ENCODE measurements around the gene PIAS1. TPM values are rescaled to one million over a fixed set of nuclear protein-coding genes. Genes with fewer than 3 reads are reported as not detected.

Gene PIAS1
- total and polyA plus RNA-seq, 2 donors (not counting 1 experiment from before 2014, with no cell fraction given), result 28.8 to 87.3 TPM

DNA sequence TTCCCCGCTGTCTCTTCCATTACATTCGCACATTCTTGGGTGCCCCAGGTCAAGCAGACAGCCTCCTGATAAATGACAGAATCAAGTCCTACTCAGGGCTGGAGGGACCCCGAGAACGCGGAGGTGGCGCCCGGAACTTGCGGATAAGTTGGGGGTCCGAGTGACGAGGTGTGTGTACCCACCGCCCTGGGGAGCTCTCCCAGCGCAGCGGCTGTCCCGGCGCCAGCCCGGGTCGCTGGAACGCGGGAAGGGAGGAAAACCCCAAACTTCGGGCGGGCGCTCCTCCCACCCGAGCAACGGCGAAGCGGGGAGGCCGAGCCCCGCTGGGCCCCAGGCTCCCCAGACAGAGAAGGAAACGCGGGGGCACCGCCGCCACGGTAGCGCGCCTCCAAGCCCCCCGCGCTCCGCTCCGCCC is 174.9 kb downstream of the PIAS1 start:
- H3K36me3 ChIP-seq (replicated peaks in 1 of 2; ENCODE audit: control extremely low read depth in 1 of 2, control insufficient read depth in 1 of 2, extremely low read depth in 1 of 2, insufficient read depth in 2 of 2, low read length in 1 of 2), result no peaks in the 10 kb centered on the region
- no peak for ATAC-seq (ENCODE audit: low read depth)
- H3K4me3 ChIP-seq (ENCODE audit: control extremely low read depth in 1 of 5, extremely low read depth in 1 of 5, insufficient read depth in 1 of 5, low read depth in 2 of 5, low read length in 4 of 5), result peak overlapping the region; percentile 47 to 76 (median 73)
- no peak for DNase-seq
- H3K4me1 Mint-ChIP-seq, result peaks cover 46% of the 10 kb centered on the region
- no peak for TF ChIP-seq EZH2 (IDR thresholded peaks at IDR 0.05; ENCODE audit: borderline replicate concordance, insufficient read depth, low read depth, low read length, poor library complexity, severe bottlenecking)
- TF ChIP-seq, protein P1, sequence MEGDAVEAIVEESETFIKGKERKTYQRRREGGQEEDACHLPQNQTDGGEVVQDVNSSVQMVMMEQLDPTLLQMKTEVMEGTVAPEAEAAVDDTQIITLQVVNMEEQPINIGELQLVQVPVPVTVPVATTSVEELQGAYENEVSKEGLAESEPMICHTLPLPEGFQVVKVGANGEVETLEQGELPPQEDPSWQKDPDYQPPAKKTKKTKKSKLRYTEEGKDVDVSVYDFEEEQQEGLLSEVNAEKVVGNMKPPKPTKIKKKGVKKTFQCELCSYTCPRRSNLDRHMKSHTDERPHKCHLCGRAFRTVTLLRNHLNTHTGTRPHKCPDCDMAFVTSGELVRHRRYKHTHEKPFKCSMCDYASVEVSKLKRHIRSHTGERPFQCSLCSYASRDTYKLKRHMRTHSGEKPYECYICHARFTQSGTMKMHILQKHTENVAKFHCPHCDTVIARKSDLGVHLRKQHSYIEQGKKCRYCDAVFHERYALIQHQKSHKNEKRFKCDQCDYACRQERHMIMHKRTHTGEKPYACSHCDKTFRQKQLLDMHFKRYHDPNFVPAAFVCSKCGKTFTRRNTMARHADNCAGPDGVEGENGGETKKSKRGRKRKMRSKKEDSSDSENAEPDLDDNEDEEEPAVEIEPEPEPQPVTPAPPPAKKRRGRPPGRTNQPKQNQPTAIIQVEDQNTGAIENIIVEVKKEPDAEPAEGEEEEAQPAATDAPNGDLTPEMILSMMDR (IDR thresholded peaks at IDR 0.05), result no peak
- H3K9ac ChIP-seq (ENCODE audit: low read length), result peak overlapping the region; percentile 91
- no peaks in the 10 kb centered on the region for H3K9me3 ChIP-seq (ENCODE audit: control extremely low read depth in 1 of 3, control insufficient read depth in 2 of 3, insufficient read depth in 1 of 3, low read length in 2 of 3)
- H3K9me3 Mint-ChIP-seq (ENCODE audit: insufficient read depth), result no peaks in the 10 kb centered on the region
- POLR2A ChIA-PET, result interaction anchor here (2.6 to 3.6 kb wide), 2 partner anchors 49 to 175 kb away, joined by 9 to 26 read pairs; partner anchors contain the start of genes FEM1B and PIAS1
- peak overlapping the region; percentile 96 for H3K4me3 Mint-ChIP-seq
- CTCF ChIA-PET, result interaction anchor here (1.4 kb wide), 1 partner anchor 25 kb away, joined by 3 read pairs; no protein-coding TSS in a partner anchor
- H4K20me1 ChIP-seq (ENCODE audit: control insufficient read depth, insufficient read depth, low read length, poor library complexity, severe bottlenecking), result peaks cover 12% of the 10 kb centered on the region
- H3K27ac Mint-ChIP-seq, result peak overlapping the region; percentile 86
- WGBS (ENCODE audit: insufficient coverage), result under 1% methylated on average over 39 of the region's 39 CpGs
- H3K27me3 ChIP-seq (replicated peaks in 1 of 4; ENCODE audit: control extremely low read depth in 1 of 4, control insufficient read depth in 3 of 4, insufficient read depth in 4 of 4, low read length in 3 of 4), result peaks cover 0 to 2% (median 0%) of the 10 kb centered on the region in 4 experiments
- H3K27ac ChIP-seq (ENCODE audit: low read length in 2 of 2), result peak overlapping the region; percentile 46 to 88
- H3K4me1 ChIP-seq (ENCODE audit: control insufficient read depth in 2 of 2, insufficient read depth in 2 of 2, low read length in 2 of 2), result peaks cover 25 to 44% of the 10 kb centered on the region in 2 donors
- peaks cover 59% of the 10 kb centered on the region for H3K79me2 ChIP-seq (ENCODE audit: control insufficient read depth, insufficient read depth, low read length)
- intact Hi-C loops (cut with micrococcal nuclease), result loop anchor here (1.0 to 5.0 kb wide), 4 partner anchors 48 to 588 kb away; partner anchors contain the start of genes FEM1B, PIAS1 and RNU6-1
- H2AFZ ChIP-seq (ENCODE audit: insufficient read depth, low read depth, low read length, poor library complexity, severe bottlenecking), result peak overlapping the region; percentile 97
- peak overlapping the region; percentile 98 for H3K4me2 ChIP-seq (replicated peaks; ENCODE audit: low read depth, low read length, poor library complexity, severe bottlenecking)
- no peaks in the 10 kb centered on the region for H3K27me3 Mint-ChIP-seq
